ENCODE results near the gene LY9.

The LY9 gene

DNA sequence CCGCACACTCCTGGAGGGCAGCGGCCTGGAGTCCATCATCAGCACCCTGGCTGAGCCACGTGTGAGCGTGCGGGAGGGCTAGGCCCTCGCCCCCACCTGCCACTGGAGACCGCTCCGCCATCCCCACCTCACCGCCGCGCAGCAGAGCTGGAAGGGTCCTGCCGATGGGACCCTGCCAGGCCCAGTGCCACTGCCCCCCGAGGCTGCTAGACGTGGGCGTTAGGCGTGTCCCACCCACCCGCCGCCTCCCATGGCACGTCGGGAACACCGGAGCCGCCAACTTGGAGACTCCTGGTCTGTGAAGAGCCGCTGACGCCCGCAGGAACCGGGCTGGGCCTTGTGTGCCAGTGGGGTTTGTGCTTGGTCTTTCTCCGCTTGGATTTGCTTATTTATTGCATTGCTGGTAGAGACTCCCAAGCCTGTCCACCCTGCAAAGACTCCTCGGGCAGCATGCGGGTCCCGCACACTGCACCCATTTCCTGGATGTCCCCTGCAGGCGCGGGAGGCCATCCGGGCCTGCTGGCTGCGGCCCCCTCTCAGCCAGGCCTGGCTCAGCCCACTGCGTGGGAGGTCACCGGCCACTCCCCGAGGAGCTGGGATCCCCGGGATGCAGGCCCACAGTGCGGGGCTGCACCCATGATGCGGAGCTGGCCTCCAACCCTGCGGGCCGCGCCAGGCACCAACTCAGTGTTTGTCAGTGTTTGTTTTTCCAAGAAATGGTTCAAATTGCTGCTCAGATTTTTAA lies 6.0 kb downstream of the LY9 start:
- DNase-seq (ENCODE audit: low read depth in 1 of 2, low spot score in 1 of 2): no peak

GRCh38 chr1:160806109-160806665 lies 10.2 kb downstream of the LY9 start:
- no peak for DNase-seq (ENCODE audit: low read depth in 1 of 2, low spot score in 1 of 2)

DNA sequence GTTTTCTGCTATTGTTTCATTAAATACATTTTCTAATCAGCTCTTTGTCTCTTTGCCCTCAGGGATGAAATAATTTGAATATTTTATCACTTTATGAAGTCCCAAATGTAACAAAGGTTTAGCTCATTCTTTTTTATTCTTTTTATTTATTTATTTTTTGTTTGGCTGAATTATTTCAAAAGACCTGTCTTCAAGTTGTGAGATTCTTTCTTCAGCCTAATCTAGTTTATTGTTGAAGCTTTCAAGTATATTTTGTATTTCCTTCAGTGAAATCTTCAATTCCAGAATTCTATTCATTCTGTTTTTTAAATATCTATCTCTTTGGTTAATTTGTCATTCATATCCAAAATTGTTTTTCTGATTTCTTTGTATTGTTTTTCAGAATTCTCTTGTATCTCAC lies 10.8 kb downstream of the LY9 start:
- DNase-seq (ENCODE audit: low read depth in 1 of 2, low spot score in 1 of 2): no peak

- DNase-seq (ENCODE audit: low read depth in 1 of 2, low spot score in 1 of 2): no peak
These were observed 11.3 kb downstream of the LY9 start for GRCh38 chr1:160807247-160807646.

- no peak for DNase-seq (ENCODE audit: low read depth in 1 of 2, low spot score in 1 of 2)
These were observed 11.8 kb downstream of the LY9 start for GRCh38 chr1:160807738-160808137.

GRCh38 chr1:160808289-160808688 lies 12.3 kb downstream of the LY9 start:
- no peak for DNase-seq (ENCODE audit: low read depth in 1 of 2, low spot score in 1 of 2)

DNA sequence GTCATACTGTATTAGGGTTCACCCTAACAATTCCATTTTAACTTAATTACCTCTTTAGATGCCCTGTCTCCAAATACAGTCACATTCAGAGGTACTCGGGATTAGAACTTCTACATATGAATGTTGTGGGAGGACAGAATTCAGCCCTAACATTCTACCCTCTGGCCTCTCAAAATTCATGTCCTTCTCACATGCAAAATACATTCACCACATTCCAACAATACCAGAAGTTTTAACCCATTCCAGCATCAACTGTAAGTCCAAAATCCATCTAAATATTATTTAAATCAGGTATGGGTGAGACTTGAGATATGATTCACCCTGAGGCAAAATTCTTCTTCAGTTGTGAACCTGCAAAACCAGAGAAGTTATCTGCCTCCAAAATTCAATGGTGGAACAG lies 14.5 kb downstream of the LY9 start:
- DNase-seq (ENCODE audit: low read depth in 1 of 2, low spot score in 1 of 2): no peak

GRCh38 chr1:160811147-160811546 lies 15.2 kb downstream of the LY9 start:
- DNase-seq (ENCODE audit: low read depth in 1 of 2, low spot score in 1 of 2): no peak

- no peak for DNase-seq (ENCODE audit: low read depth in 1 of 2, low spot score in 1 of 2)
These were observed 17.2 kb downstream of the LY9 start for GRCh38 chr1:160813215-160813614.

GRCh38 chr1:160814316-160814715 lies 18.3 kb downstream of the LY9 start:
- no peak for DNase-seq (ENCODE audit: low read depth in 1 of 2, low spot score in 1 of 2)

- no peak for DNase-seq (ENCODE audit: low read depth in 1 of 2, low spot score in 1 of 2)
These were observed 18.9 kb downstream of the LY9 start for GRCh38 chr1:160814856-160815255.

- DNase-seq (ENCODE audit: low read depth in 1 of 2, low spot score in 1 of 2): no peak
These were observed 22.4 kb downstream of the LY9 start for GRCh38 chr1:160818207-160818937.

DNA sequence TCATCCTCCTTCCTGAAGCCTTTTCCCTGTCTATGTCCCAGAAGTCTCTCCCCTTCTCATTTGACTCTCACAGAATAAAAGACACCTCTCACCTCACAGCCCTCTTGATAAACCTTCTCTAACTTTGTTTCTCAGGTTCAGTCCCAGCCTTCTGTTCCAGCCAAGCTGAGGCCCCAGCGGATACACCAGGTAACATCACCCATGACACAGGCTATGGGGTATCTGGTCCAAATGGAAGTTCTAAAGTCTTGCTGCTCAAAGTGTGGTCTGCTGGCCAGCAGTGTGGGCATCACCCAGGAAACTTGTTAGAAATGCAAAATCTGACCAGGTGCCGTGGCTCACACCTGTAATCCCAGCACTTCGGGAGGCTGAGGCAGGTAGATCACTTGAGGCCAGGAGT lies 23.2 kb downstream of the LY9 start:
- no peak for DNase-seq (ENCODE audit: low read depth in 1 of 2, low spot score in 1 of 2)

GRCh38 chr1:160821627-160822026 lies 25.7 kb downstream of the LY9 start:
- DNase-seq (ENCODE audit: low read depth in 1 of 2, low spot score in 1 of 2): no peak

DNA sequence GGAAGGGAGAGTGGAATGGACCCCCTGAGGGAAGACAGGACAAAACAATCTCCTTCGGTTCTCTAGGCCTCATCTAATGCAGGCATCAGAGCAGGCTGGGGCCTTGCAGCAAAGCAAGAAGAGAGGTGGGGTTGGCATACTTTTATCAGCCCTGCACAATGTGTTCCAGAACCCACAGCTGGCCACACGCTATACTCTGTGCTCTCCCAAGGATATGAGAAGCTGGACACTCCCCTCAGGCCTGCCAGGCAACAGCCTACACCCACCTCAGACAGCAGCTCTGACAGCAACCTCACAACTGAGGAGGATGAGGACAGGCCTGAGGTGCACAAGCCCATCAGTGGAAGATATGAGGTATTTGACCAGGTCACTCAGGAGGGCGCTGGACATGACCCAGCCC lies 27.3 kb downstream of the LY9 start:
- DNase-seq (ENCODE audit: low read depth in 1 of 2, low spot score in 1 of 2): no peak

- no peak for DNase-seq (ENCODE audit: low read depth in 1 of 2, low spot score in 1 of 2)
These were observed 30.6 kb downstream of the LY9 start for GRCh38 chr1:160826546-160826945.

DNA sequence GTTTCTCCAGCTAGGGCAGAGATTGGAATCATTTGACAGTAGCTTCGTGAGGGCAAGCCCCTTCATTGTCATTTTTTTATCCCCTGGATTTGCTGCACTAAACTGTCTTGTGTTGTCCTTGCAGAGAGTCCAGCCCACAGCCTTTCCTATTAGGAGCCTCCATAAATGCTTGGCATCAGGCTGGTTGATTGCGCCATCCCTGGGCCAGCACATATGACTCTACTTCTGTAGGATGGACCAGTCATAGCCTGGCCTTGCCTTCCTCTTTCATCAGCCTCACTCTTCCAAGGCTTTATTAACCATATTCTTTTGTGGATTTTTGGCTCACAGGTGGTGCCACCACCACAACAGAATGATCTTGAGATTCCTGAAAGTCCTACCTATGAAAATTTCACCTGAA lies 31.4 kb downstream of the LY9 start:
- DNase-seq (ENCODE audit: low read depth in 1 of 2, low spot score in 1 of 2): no peak

DNA sequence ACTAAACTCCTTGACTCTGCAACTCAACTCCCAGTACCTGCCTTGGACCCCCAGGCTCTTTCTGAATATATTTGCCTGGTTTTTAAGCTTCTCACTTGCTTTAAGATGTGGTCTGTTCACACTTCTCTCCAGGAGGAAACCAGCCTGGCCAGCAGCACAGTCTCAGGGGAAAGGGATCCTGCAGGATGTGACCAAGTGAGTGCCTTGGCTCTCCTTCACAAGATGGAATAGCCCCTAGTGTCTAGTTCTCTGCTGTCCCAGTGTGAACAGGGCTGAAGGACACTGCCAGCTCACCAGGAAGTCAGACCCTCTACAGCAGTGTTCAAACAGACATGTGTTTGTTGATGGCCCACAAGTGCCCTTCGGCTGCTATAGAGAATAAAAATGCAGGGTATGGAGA lies 33.8 kb downstream of the LY9 start:
- no peak for DNase-seq (ENCODE audit: low read depth in 1 of 2, low spot score in 1 of 2)

- peak; percentile 57 to 64 for DNase-seq (ENCODE audit: low read depth in 1 of 2, low spot score in 1 of 2)
These were observed 34.6 kb downstream of the LY9 start for GRCh38 chr1:160830321-160831153.

DNA sequence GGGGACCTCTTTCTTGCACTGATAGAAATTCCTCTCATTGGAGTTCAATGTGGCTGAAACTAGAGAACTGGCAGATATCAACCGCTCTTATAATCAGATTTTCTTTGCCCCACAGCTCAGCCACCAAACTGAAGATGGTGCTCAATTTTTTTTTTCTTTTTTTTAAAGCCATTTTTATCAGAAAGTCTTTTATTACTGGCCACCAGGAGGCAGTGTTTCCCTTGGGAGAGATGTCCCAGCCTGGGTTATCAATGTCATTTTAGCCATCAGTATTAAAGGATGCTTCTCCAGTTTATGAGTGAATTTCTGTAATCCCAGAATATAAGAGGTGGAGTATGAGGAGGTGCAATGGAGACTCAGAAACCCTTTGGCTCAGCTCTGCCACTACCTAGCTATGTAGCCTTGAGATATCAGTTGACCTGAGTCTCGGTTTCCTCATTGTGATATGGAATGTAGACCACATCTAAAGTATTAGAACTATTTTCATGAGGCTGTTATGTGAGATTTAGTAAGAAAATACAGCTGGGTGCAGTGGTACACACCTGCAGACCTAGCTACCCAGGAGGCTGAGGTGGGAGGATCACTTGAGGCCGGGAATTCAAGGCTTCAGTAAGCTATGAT lies 39.1 kb downstream of the LY9 start:
- no peak for DNase-seq (ENCODE audit: low read depth in 1 of 2, low spot score in 1 of 2)

DNA sequence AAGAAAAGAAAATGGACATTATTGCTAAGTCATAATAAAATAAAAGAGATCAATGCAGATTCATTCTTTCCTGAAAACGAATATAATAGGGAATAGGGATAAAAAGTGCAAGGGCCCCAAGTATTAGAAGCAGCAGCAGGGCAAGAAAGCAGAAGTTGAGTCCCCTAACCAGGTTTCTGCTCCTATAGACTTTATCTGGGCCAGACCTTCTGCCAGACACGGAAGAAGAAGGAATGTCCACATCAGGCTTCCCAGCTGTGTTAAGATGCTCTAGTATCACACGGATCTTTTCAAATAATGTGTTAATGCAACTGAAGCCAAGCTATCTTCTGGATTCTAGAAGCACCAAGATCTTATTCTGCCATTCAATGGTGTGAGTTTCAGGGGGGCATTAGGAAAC lies 39.8 kb downstream of the LY9 start:
- no peak for DNase-seq (ENCODE audit: low read depth in 1 of 2, low spot score in 1 of 2)

Data from stimulated activated CD4-positive, alpha-beta T cell treated with anti-CD3 and anti-CD28 coated beads, Interleukin-15, amount 100 ng/mL, for 1 hour (primary cell).